GM18867 (cell line): Measurements from ENCODE around the gene UNCX.
"Not testable (repeated sequence)": the region's sequence is repeated elsewhere in the genome, so short reads cannot be mapped to it uniquely, and the experiment has no call there.

Experiments used
- ATAC-seq: cut with Tn5 transposase; IDR thresholded peaks from one replicate; pipeline ENCODE4 v1.9.1; 2021; ENCODE audit warnings: mild to moderate bottlenecking, moderate library complexity; ENCODE audit not compliant: unreplicated experiment

UNCX gene

DNA sequence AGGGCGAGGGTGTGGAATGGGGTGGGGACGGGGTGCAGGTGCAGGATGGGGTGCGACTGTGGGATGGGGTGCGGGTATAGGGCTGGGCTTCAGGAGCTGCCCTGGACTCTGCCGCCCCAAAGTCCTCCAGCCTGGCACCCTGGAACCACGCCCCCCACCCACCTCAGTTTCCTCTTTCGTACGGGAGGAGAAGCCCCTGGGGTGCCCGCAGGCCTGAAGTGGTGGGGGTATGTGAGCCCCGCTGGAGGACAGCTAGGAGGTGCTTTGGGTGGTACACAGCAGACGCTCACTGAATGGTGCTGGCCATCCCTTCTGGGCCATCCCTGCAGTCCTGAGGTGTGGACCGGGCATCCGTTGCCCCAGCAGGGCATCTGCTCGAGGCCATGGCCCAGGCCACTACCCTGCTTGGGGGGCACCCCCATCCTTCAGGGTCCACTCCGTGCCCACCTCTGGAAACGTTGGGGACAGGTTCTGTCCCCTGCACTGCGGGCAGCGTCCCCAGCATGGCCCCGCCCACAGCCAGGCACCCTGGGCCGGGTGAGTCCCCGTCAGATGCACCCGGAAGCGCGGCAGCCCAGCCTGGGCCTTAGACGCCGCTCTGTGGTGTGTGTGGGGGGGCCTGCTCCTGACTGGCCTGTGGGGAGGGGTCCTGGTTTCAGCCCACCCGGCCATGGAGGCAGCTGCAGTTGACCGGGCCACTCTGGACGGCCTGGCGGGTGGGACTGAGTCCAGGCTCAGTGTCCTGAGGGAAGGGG lies 41.6 kb downstream of the UNCX start:
- no peak for ATAC-seq

DNA sequence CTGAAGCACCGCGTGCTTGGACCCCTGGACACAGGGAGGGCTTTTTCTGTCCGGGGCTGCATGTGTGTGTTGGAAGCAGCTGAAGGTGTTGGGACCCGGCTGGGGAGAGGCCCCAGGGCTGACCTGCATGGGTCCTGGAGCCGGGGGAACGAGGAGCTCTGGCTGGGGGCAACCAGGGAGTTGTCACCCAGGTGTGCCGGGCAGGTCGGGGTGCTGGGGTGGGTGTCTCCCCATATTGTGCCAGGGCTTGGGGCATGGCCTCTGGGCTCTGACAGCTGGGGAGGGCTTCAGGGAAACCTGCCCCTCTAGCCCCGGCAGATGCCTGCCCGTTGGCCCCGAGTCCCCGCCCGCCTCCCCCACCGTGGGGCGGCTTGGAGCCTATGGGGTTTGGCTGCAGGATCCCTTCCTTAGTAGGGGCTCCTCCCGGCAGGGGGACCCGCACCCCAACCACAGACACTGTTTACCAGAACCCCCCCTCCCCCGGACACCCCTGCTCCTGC lies 42.3 kb downstream of the UNCX start:
- ATAC-seq = no peak

- ATAC-seq = no peak
These were observed 43.0 kb downstream of the UNCX start for GRCh38 chr7:1275451-1276381.

- no peak for ATAC-seq
These were observed 44.0 kb downstream of the UNCX start for GRCh38 chr7:1276626-1277175.

DNA sequence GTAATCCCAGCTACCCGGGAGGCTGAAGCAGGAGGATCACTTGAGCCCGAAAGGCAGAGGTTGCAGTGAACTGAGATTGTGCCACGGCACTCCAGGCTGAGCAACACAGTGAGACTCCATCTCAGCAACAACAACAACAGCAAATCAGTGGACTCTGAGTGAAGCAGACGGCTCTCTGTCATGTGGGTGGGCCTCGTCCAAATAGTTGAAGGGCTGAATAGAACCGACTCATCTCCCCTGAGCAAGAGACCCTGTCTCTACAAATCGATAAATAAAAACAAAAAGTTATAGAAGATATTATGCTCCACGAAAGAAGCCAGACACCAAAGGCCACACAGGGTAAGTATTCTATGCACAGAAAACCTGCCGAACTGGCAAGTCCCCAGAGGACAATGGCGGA lies 45.9 kb downstream of the UNCX start:
- no peak for ATAC-seq

- no peak for ATAC-seq
These were observed 46.4 kb downstream of the UNCX start for GRCh38 chr7:1279041-1279440.

GRCh38 chr7:1279895-1280294 lies 47.2 kb downstream of the UNCX start:
- ATAC-seq = not testable (repeated sequence)

DNA sequence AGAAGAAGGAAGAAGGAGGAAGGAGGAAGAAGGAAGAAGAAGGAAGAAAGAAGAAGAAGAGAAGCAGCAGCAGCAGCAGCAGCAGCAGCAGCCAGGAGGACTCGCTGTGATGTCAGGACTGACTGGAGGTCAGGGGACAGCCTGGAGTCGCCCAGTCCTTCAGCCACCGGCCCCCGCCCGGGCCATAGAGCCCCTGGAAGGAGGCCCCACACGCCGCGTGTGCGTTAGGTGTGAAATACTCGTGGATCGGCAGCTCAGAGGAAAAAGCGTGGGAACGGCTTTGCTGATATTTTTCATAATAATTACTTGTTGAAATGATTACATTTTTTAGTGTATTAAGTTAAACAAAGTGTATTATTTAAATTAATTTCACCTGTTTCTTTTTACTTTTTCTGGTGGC lies 48.4 kb downstream of the UNCX start:
- no peak for ATAC-seq

DNA sequence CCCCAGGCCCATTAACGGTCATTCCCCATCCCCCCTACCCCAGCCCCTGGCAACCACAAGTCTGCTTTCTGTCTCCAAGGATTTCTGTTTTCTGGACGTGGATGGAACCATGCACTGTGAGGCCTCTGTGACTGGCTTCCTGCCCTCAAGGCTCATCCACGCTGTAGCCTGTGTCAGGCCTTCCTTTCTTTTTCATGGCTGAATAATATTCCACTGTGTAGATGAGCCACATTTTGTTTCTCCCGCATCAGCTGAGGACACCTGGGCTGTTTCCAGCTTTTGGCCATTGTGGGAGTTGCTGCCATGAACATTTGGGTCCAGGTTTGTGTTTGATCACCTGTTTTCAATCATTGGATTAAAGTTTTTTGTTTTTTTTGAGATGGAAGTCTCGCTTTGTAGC lies 50.0 kb downstream of the UNCX start:
- ATAC-seq = no peak

DNA sequence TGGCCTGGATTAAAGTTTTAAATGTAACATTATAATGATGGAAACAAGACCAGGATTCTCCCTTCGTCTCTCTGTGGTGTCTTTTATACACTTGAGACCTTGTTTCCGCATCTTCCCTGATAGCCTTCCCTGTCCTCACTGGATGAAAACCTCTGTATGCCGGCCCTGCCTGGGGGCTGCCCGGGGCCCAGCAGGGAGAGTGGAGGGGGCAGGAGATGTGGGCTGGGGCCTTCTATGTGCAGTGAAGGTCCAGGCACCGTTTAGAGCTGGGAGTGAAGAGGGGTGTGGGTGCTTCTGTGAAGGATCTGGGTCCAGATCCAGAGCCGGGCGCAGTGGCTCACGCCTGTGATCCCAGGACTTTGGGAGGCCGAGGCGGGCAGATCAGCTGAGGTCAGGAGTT lies 50.7 kb downstream of the UNCX start:
- no peak for ATAC-seq

- ATAC-seq = no peak
These were observed 51.5 kb downstream of the UNCX start for GRCh38 chr7:1283941-1284742.

DNA sequence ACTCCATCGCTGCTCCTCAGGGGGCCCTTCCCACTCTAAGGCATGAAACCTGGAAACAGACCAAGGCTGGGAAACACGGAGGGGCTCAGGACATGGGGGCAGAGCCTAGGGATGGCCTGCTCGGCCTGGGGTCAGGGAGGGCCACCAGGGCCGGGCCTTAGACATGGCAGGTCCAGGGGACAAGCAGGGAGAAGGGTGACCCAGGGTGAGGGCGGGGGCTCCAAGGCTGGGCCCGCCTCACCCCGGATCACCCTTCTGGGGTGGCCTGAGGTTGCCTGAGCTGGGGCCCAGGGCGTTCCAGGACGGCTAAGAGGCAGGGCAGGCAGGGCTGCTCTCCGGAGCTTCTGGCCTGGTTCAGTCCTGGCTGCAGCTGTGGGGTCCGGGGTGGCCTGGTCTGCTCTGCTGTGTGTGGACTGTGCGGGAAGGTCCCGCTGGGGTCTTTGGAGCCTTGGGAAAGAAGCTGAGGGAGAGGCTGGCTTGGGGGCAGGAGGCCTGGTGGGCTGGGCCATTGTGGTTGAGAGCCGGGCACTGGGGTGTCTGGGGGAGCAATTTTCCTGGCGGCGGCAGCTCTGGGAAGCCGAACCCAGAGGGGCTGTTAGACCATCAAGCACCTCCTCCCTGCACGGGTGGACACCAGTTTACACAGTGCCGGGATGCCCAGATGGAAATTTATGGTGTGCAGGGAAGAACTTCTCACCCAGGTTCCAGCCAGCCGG lies 52.2 kb downstream of the UNCX start:
- no peak for ATAC-seq

GRCh38 chr7:1285556-1286301 lies 53.1 kb downstream of the UNCX start:
- ATAC-seq = no peak
